HG02763 (cell line): ENCODE data around the gene NECAB3.
"Not testable (repeated sequence)": the region's sequence is repeated elsewhere in the genome, so short reads cannot be mapped to it uniquely, and the experiment has no call there.

Experiments used
- ATAC-seq: cut with Tn5 transposase; IDR thresholded peaks from one replicate; pipeline ENCODE4 v1.9.1; 2021; ENCODE audit warnings: mild to moderate bottlenecking, moderate library complexity; ENCODE audit not compliant: unreplicated experiment

The NECAB3 gene

DNA sequence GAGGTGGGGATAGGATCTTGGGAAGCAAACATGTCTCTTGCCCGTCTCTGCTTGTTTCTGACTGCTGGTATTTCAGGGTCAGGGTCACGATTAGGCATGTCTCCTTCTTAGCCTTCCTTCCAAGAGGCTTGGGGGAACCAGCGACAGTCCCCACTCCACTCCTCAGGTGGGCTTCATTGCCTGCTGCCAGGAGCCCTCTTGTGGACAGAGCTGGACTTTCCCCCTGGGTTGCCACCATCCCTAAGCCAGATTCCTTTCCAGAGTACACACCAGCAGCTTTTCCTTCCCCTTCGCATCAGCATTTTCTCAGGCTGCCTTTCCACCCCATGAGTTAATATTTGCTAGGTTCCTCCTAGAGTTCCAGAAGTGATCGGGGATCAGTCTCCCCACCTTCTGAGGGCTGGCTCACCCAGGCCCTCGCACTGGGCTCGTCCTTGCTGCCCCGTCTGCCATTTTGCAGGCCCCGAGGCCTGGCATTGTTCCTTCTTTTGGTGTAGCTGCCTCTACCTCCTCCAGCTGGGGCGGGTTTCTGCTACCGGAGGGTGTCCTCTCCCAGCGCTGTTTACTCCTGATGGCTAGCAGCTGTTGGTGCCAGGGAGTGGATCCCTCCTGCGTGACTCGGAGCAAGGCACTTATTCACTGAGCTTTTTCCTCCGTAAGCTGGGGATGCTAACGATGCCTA lies 20.9 kb downstream of the NECAB3 start:
- no peak for ATAC-seq

DNA sequence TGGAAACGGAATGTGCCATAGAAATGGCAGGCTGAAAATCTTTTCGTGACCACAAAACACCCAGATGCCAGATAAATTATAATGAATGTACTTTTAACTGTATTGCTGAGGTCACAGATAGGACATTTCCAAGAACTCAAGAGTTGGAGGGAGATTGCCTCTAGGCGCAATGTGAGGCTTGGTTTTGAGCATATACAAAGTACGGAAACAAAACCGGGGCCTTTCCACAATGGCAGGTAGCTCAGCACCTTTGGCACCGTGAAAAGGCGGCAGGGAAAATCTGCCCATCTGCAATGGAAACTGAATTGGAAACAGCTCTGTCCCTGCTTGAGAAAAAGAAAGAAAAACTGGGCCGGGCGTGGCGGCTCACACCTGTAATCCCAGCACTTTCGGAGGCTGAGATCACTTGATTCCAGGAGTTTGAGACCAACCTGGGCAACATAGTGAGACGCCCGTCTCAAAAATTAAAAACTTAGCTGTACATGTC lies 22.6 kb downstream of the NECAB3 start:
- no peak for ATAC-seq

DNA sequence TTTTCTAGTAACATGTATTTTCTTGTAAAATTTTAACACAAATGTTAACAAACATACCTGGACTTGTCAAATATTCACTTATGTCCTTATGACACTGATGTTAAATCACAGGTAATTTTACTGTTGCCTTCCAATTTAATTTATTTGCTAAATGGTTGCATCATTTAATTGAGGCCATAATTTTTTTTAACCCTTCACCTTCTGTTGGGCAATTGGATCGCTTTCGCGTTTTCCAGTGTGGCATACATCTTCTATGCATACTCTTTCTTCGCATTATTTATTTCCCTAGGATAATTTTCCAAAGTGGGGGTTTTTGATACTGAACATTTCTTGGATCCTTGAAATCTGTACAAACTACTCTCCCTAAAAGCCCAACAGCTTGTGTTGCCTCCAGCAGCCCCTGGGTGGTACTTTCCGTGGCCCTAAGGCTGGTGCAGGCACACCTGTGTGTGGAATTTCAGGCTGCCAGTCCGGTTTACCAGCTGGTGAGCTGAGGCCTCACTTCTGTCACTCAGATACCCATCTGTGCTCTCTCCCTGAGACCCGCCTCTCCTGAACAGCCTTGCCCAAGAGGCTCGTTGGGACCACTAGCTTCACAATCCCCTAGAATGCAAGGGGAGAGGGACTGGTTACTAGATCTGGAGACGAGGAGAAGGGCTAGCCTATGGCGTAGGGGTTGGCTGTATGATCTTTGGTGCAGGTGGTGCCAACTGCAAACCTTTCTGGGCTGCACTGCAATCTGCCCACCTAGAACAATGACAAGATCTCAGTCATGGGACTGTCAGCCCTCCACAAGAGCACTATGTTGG lies 23.3 kb downstream of the NECAB3 start:
- no peak for ATAC-seq

DNA sequence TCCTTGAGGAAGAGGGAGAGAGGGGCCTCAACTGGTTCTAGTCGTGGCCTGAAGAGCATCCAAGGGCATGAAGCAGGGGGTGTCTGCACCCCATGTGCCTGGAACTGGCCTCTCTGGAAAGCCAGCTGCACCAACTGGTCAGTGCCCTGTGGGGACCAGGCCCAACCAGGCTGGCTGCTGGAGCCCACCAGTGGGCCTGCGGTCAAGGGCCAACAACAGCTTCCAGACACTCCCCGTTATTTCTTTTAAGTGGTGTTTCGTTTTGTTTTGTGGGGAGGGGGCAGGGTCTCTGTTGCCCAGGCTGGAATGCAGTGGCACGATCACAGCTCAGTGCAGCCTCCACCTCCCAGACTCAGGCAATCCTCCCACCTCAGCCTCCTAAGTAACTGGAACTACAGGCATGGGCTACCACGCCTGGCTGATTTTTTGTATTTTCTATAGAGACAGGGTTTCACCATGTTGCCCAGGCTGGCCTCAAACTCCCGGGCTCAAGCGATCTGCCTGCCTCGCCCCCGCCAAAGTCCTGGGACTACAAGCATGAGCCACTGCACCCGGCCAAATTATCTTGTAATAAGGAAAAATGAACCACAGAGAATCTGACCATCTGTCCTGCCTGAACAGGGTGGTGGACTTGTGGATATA lies 24.0 kb downstream of the NECAB3 start:
- ATAC-seq: no peak

DNA sequence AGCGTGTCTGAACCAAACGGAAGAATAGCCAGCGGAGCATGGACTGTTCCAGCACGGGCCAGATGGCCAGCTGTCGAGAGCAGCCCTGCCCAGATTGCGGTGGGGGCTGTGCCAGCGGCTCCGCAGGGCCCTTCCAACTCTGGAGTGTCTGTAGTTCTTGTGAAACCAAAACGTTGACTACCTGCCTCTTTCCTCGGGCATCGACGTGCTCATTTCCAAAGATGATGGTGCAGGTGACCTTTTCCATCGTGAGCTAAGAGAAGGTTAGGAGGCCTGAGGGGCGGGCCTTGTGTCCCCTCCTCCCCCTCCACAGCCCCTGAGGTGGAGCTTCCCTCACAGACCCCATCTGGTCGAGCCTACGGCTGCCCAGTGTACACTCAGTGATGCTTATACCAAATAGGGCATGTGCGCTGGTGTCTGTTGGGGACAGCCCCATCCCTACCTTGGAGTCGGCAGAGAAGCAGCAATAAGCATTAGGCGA lies 25.0 kb downstream of the NECAB3 start:
- ATAC-seq: no peak

DNA sequence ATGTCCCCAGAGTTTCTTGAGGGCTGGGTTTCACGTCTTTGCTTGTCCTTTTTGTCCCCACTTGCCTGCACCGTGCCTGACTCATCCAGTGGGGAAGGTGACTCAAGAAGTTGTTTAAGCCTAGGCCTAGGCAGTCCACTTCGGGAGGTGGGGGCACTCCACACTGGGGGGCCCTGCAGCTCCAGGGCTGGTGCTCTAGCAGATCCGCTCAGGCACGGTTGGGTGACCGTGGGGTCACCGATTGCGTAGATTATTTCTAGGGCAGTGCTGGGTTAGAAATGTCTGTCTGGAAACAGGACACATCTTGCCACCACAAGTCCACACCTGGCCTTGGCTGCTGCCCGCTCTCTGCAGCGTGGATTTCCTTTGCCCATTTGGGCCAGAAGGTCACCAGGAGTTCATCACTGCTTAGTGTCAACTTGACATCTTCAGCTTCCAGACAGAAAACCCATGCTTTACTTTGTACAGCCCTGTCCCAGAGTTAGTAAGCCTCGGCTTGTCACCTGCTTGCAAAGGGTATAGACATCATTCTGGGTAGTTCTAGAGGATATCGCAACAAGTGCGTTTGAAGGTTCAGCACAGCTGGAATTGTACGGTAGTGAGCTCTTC lies 25.7 kb downstream of the NECAB3 start:
- ATAC-seq: no peak

DNA sequence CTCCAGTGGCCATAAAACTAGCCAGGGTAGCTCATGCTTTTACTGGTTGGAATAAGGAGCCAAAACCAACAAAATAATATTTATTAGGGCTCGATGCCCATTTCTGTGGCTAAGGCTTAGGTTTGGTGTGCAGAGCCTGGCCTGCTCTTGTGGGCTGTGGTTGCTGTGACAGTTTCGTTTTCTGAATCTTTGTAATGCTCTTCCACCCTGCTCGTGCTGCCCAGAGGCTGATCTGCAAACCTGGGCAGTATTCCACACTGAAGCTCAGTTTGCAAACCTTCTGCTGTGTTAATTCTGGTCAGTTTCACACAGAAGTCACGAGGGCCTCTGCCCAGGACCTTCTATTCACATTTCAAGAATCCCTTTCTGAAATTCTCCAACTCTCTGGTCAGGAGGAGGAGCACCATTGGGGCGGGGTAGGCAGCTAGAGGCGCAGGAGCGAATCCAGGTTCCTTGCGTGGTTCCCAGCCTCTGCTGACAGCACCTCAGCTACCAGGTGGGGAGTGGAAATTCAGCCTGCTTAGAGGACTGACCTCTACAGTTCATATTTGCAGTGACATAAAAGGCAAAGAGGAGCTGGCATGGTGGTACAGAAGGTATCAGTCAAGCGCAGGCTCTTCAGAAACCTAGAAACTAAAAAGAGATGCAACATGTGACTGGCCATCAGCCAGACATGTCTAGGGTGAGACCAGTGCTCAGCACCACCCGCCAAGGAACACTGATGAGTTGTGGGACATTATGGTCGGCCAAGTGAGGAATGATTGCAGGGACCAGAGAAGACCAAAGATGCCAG lies 26.4 kb downstream of the NECAB3 start:
- ATAC-seq: peak; percentile 55

DNA sequence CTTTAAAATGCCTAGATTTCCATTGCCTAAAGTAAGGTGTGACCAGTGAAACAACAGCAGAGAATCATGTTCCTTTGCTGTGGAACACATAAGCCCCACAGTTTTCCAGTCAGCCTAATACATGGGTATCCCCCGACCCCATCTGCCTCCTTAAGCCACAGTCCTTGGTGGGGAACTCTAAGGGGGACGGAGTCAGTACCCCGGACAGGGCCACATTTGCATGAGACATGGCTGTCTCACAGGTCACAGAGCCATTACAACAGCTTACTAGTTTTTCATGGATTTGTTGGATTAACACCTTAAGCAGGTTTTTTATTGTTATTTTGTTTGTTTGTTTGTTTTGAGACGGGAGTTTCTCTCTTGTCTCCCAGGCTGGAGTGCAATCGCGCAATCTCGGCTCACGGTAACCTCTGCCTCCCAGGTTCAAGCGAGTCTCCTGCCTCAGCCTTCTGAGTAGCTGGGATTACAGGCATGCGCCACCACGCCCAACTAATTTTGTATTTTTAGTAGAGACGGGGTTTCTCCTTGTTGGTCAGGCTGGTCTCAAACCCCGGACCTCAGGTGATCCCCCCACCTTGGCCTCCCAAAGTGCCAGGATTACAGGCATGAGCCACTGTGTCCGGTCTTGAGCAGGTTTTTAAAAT lies 27.1 kb downstream of the NECAB3 start:
- ATAC-seq: not testable (repeated sequence)

DNA sequence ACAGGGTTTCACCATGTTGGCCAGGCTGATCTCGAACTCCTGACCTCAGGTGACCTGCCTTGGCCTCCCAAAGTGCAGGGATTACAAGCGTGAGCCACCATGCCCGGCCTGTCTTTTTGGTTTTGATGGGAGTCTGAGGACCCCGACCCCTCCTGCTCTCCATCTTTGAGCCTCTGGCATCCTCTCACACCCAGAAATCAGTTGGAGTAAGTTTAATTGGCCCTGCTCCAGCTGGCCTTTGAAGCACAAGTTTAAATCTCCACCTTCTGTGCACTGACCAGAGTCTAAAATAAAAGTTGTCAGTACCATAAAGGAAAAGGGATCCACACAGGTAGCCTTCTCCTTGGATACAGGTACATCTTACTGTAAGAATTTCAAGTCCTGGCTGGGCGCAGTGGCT lies 28.0 kb downstream of the NECAB3 start:
- no peak for ATAC-seq

DNA sequence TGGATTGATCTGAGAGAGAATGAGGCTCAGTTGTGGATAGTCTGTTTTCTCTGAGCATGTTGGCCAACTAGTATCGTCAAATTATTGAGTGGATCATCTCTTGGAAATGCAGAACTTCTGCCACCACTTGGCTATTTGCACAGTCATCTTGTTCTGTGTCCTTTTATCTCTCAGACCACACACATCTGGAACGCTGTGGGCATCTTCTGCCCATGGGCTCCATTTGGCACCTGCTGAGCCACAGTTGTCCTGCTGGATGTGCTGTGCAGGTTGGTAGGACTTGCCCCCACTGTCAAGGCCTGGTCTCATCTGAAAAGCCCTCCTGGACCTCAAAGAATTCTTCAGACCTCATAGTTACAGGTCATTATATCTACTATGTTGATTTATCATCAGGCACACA lies 28.8 kb downstream of the NECAB3 start:
- ATAC-seq: no peak

DNA sequence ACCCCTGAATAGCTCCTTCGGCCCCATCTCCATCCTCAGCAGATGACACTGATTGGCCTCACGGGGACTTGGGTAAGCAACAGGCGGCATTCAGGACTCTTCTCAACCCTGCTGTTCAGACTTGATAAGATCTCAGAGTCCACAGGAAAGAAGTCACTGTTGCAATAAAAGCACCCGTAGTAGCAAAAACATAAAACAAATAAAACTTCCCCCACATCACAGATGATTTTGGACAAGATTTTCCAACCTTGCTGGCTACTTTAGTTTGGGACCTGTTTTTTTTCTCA lies 29.2 kb downstream of the NECAB3 start:
- no peak for ATAC-seq

DNA sequence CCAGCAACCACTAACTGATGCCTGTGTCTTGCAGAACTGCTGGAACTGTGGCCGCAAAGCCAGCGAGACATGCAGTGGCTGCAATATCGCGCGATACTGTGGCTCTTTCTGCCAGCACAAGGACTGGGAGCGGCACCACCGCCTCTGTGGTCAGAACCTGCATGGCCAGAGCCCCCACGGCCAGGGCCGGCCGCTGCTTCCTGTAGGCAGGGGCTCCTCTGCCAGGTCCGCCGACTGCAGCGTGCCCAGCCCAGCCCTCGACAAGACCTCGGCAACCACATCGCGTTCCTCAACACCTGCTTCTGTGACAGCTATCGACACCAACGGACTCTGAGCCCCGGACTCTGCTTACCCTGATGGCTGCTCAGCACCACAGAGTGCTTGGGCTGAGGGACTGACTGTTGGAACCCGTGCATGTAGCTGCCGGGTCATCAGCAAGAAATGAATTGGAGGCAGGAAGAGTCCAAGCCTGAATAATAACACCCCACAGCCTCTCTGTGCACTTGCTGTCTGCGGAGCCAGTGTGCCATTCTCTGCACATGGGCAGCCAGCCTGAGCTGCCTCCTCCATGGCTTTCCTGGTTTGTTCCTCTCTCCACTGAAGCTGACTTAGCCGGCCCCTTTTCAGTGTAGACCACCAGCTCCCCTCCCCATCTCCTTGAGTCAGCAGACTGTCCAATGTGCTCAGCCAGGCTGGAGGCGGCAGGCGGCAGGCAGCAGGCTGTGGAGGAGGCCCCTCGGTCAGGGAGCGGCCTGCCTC lies 29.7 kb downstream of the NECAB3 start:
- no peak for ATAC-seq

DNA sequence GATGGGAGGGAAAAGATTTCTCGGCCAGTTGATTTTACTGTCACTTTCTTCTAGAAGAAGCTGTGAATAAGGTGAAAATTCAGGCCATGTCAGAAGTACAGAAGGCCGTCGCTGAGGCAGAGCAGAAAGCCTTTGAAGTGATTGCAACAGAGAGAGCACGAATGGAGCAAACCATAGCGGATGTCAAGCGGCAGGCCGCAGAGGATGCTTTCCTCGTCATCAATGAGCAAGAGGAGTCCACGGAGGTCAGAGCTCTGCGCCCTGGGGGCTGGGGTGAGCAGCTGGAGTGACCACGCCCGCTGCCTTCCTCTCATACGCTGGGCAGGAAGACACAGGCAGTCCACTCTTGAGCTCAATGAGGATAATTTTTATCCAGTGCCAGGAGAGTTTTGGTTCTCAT lies 33.9 kb downstream of the NECAB3 start:
- ATAC-seq: no peak

DNA sequence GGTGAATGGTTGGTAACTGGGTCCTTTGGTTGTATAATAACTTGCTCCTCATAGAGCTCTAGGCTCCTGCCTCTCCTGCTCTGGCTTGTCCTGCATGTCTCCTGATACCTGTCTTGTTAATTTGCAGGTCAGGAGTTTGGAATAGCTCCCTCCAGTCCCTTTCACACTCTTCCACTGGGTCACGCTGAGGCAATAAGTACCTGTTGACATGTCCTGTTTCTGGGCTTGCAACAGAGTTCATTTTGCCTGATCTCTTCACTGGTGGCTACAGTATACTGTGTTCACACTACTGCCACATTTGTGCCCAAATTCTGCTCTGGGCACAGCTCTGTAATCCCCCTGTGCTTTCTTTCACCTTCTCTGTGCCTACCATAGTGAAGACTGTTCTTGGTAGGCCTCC lies 37.5 kb downstream of the NECAB3 start:
- ATAC-seq: no peak

DNA sequence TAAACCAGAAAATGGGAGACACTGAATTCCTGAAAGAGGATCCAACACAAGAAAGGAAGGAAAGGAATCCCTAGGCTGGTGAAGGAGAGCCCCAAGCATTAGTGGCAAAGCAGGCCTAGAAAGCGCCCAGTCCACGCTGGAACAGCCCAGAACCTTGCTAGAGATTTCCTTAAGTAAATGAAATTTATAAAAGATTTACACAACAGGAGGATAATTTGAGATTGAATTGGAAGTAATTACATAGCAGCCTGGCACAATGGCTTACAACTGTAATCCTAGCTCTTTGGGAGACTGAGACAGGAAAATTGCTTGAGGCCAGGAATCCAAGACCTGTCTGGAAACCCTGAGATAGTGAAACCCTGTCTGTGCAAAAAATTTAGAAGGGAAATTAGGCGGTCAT lies 38.9 kb downstream of the NECAB3 start:
- ATAC-seq: no peak

DNA sequence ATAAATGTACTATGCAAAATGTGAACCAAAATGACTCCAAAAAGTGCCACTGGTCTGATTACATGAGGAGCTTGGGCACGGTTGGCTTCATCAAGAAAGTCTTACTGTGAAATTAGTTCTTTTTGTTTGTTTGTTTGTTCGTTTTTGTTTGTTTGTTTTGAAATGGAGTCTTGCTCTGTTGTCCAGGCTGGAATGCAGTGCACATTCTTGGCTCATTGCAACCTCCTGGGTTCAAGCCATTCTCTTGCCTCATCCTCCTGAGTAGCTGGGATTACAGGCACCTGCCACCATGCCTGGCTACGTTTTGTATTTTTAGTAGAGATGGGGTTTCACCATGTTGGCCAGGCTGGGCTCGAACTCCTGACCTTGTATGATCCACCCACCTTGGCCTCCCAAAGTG lies 42.3 kb downstream of the NECAB3 start:
- not testable (repeated sequence) for ATAC-seq

DNA sequence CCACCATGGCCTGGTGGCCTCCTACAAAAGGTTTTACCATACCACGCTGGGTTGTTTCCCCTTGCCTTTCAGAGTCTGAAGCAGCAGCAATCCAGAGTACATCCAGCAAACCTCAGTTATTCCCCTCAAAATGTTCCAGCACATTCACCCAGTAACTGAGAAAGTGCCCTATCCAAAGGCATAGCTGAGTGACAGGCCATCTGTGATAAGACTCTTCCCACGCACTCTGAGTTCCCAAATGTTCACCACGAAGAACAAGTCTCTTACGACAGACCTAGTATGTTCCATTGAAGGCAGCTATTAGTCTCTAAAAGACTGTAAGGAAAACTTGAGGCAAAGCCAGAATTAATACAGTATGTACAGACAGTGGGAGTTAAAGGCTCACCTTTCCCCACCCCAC lies 43.7 kb downstream of the NECAB3 start:
- no peak for ATAC-seq

DNA sequence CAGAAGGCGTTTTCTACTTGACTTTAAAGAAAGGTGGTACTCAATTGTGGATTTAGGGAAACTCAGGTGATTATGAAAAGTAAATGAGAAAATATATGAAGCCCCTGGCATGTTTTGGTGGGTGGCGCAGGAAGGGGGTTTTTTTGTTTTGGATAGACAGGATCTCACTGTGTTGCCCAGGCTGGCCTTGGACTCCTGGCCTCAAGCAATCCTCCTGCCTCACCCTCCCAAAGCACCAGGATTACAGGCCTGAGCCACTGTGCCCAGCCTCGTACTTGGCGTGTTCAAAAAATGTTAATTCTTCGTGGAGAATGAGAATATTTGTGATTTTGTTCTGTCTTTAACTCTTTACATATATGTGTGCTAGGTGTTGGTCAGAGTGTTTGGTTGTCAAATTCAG lies 44.2 kb downstream of the NECAB3 start:
- ATAC-seq: no peak

DNA sequence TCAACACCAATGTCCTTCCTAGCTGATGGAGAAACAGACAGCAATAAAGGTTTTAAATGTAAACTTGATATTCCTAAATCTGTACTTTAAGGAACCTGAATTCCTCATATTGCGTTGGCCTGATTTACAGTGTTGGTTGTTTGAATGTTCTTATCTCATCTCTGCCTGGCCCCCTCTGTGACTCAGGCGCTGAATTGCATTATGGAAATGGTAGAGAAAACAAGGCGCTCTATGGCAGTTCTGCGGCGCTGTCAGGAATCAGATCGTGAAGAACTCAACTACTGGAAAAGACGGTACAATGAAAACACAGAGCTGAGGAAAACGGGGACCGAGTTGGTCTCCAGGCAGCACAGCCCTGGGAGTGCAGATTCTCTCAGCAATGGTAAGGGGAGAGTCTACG lies 44.7 kb downstream of the NECAB3 start:
- ATAC-seq: no peak
